Pancreas (tissue), 10 donors: Measurements from ENCODE around the gene PSMD6. TPM values are rescaled to one million over a fixed set of nuclear protein-coding genes. Genes with fewer than 3 reads are reported as not detected.

ENCODE experiments used
- ATAC-seq, 4 donors: fragments of 200-7000 bp; cut with Tn5 transposase; one replicate each; pipeline versions ENCODE4 v1.8.0 to v1.9.1; 2020; ENCODE audit warnings: mild to moderate bottlenecking in 4 of 4, moderate library complexity in 4 of 4
- DNase-seq, 6 donors: peaks; one replicate each; pipeline ENCODE4 v3.0.0-alpha.2; 2020
- FAIRE-seq: peaks from 2 replicates; lab custom pipeline; 2012; peaks lifted over from hg19 to GRCh38; lab: Jason Lieb, UNC
- H3K27ac ChIP-seq, 4 donors: fragments of 200-600 bp; sonication (generic); 1 replicate in 3 of 4; 2 replicates in 1 of 4; pipeline versions ENCODE4 v1.5.0 to v1.8.0; 2020
- H3K27me3 ChIP-seq, 4 donors: fragments of 200-600 bp; one replicate each; pipeline ENCODE4 v1.8.0; 2021
- H3K36me3 ChIP-seq, 3 donors: fragments of 200-600 bp; sonication (generic) in 1 of 3; one replicate each; pipeline versions ENCODE4 v1.5.0 to v1.8.0; 2020 to 2021
- H3K4me1 ChIP-seq, 3 donors: fragments of 200-600 bp; one replicate each; pipeline ENCODE4 v1.8.0; 2021
- H3K4me3 ChIP-seq, 4 donors: fragments of 200-600 bp; sonication (generic) in 2 of 4; one replicate each; pipeline versions ENCODE4 v1.5.0 to v1.8.0; 2020 to 2021
- H3K9me3 ChIP-seq, 4 donors: fragments of 200-600 bp; one replicate each; pipeline ENCODE4 v1.8.0; 2021
- CTCF ChIP-seq, 4 donors: fragments of 200-600 bp; sonication (generic) in 3 of 4; IDR thresholded peaks; one replicate each; pipeline versions ENCODE4 v1.5.0 to v1.8.0; 2021; ENCODE audit warnings: antibody characterized with exemption in 4 of 4
- WGBS, 2 donors: extraction: QIAGEN DNeasy Blood & Tissue Kit; methylation state at CpG; one replicate each; pipeline ENCODE4 v1.1.7; 2013; 5-methylcytosine and 5-hydroxymethylcytosine counted together
- intact Hi-C, 3 donors: fragments of 100-400 bp; cut with DNase I; formaldehyde crosslinking; loops; one replicate each; pipeline versions ENCODE4 v1.11.1 to v1.14.2; 2022
- polyA plus RNA-seq, 2 donors: library from polyadenylated mRNA; stranded (reverse); fragments of 200-250 nt; gene quantifications; one replicate each; pipeline ENCODE4 v1.2.3, GENCODE V29; 2013
- total RNA-seq, 6 donors: library from RNA; stranded (reverse); fragmentation: NEBNext Ultra II Directional in 4 of 6; extraction: Animal tissue kit (Norgen Biotek cat#: 25700) in 4 of 6; gene quantifications; one replicate each; pipeline versions ENCODE4 v1.2.1 to v1.2.4, GENCODE V29; 2021 to 2023
- donor health status: healthy with polysubstance abuse.
- donor health status: DM: no; HTN: no; CAD: no; lungs with moderate emphysema.
- donor health status: DM: no; HTN: no; CAD: no.
- donor health status: control.
- donor health status: control.
- donor health status: Bipolar disorder and iron deficiency.
- donor health status: DM: yes; HTN: yes; CAD: no.
- donor health status: DM: no; HTN: no; CAD: no.
- donor health status: DM: no; HTN: no; CAD: no.
- donor health status: DM: yes; HTN: yes; CAD: no.

PSMD6 gene
- total and polyA plus RNA-seq, 8 donors, result 73.7 to 220 (median 114) TPM

DNA sequence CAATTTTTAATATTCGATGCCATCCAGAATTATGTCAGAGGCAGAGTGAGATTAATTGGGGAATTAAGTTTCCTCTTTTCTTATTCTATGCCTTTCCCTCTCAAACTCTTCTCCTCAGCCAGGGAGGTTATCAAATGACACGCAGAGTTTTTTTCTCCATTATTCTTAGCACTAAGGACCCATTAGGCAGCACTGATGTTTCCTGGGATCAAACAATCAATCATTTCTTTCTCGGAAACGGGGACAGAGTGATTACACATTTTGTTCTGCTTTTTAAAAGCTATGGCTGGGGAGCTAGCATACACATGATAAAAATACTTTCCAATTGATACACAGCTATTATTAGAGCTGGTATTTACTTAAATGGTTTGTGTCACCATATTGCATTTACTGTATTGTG, 35.3 kb upstream of the PSMD6 start:
- no peaks in the 10 kb centered on the region for H3K4me1 ChIP-seq
- H3K36me3 ChIP-seq, result no peaks in the 10 kb centered on the region
- intact Hi-C loops, result no loop called here
- H3K9me3 ChIP-seq, result no peaks in the 10 kb centered on the region
- FAIRE-seq (no peak), ATAC-seq (peak in 2 of 4 donors; percentile 67 to 76), DNase-seq (no peak)
- WGBS, 2 donors, result 43 to 57% methylated on average over 4 of the region's 4 CpGs
- H3K27ac ChIP-seq, result no peak overlapping the region
- TF ChIP-seq CTCF (IDR thresholded peaks at IDR 0.05), result no peak
- H3K27me3 ChIP-seq, result no peaks in the 10 kb centered on the region
- no peak overlapping the region for H3K4me3 ChIP-seq

DNA sequence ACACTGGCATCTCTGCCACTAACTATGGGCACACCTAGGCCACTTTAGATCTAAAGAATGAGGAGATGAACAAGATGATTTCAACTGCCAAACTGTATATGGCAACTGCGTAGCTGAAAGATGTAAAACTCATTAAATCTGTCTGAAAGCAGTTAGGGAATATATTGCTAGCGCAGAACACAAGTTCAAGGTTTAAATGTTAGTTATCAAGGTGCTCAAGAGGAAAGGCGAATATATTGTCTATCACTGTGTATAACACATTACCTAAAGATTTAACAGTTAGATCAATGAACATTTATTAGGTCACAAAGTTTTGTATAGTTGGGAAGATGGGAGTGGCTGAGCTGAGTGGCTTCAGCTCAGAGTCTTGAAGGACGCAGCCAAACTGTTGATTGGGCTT, 33.9 kb upstream of the PSMD6 start:
- no peak for TF ChIP-seq CTCF (IDR thresholded peaks at IDR 0.05)
- FAIRE-seq, result no peak
- Histone ChIP-seq H3K9me3 (no peaks in the 10 kb centered on the region), H3K4me1 (no peaks in the 10 kb centered on the region), H3K27me3 (no peaks in the 10 kb centered on the region), H3K27ac (no peak overlapping the region), H3K4me3 (no peak overlapping the region), H3K36me3 (no peaks in the 10 kb centered on the region)
- ATAC-seq, result no peak
- WGBS, 2 donors, result 92 to 94% methylated on average over 4 of the region's 4 CpGs
- intact Hi-C loops, result no loop called here
- DNase-seq, result no peak

- Histone ChIP-seq H3K4me1 (no peaks in the 10 kb centered on the region), H3K27me3 (no peaks in the 10 kb centered on the region)
- no peak for FAIRE-seq
Measured at GRCh38 chr3:64056606-64057180, 33.4 kb upstream of the PSMD6 start.

GRCh38 chr3:64055076-64055475, 31.8 kb upstream of the PSMD6 start:
- no peaks in the 10 kb centered on the region for H3K27me3 ChIP-seq
- H3K36me3 ChIP-seq, result no peaks in the 10 kb centered on the region
- 86 to 96% methylated on average over 2 of the region's 2 CpGs for WGBS, 2 donors
- DNase-seq (no peak), FAIRE-seq (no peak), ATAC-seq (no peak)
- no peak overlapping the region for H3K27ac ChIP-seq
- intact Hi-C loops, result no loop called here
- H3K4me3 ChIP-seq, result no peak overlapping the region
- H3K9me3 ChIP-seq, result no peaks in the 10 kb centered on the region
- no peak for TF ChIP-seq CTCF (IDR thresholded peaks at IDR 0.05)
- no peaks in the 10 kb centered on the region for H3K4me1 ChIP-seq

More at GRCh38 chr3:64056606-64057180, 33.4 kb upstream of the PSMD6 start:
- H3K9me3 ChIP-seq, result no peaks in the 10 kb centered on the region
- TF ChIP-seq CTCF (IDR thresholded peaks at IDR 0.05), result no peak
- H3K36me3 ChIP-seq, result no peaks in the 10 kb centered on the region
- no peak for ATAC-seq
- DNase-seq, result no peak
- WGBS, 2 donors, result 57% methylated on average over 3 of the region's 3 CpGs
- intact Hi-C loops, result no loop called here
- no peak overlapping the region for H3K27ac ChIP-seq
- H3K4me3 ChIP-seq, result no peak overlapping the region

DNA sequence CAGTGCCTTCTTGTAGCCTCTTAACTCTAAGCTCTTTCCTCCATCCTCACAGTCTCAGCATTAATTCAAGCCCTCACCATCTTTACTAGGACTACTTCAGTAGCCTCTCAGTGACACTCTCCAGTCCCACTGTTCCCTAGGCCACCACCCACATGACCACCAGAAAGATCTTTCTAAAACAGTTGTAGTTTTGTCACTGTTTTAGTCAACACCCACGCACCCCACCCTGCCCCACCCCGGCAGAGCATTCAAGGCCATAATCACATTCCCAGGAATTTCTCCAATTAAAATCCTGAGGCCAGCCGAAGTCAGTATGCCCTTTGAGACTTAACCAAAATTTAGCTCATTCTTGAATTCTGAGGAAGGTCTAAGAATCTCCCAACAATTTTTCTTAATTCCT, 31.2 kb upstream of the PSMD6 start:
- no peak for ATAC-seq
- no peaks in the 10 kb centered on the region for H3K36me3 ChIP-seq
- H3K4me1 ChIP-seq, result no peaks in the 10 kb centered on the region
- intact Hi-C loops, result no loop called here
- 68 to 75% methylated on average over 3 of the region's 3 CpGs for WGBS, 2 donors
- H3K27me3 ChIP-seq, result no peaks in the 10 kb centered on the region
- no peak overlapping the region for H3K4me3 ChIP-seq
- no peak overlapping the region for H3K27ac ChIP-seq
- FAIRE-seq, result no peak
- no peak for TF ChIP-seq CTCF (IDR thresholded peaks at IDR 0.05)
- no peaks in the 10 kb centered on the region for H3K9me3 ChIP-seq
- no peak for DNase-seq
